H9 (cell line): ENCODE results near the gene CKB. TPM values are rescaled to one million over a fixed set of nuclear protein-coding genes. Genes with fewer than 3 reads are reported as not detected.
A peak's percentile ranks its signal among the peaks of the same experiment; 100 is the strongest.

Source experiments
- DNase-seq: peaks from one replicate; pipeline ENCODE4 v3.0.0-alpha.2; 2017
- H2AFZ ChIP-seq: one replicate; pipeline ENCODE4 v1.6.1; 2013; ENCODE audit warnings: mild to moderate bottlenecking, low read length, control low read depth, moderate library complexity
- H2AK5ac ChIP-seq: 2 replicates; pipeline ENCODE4 v1.6.1; 2013; ENCODE audit warnings: low read length, control low read depth, mixed read lengths; ENCODE audit not compliant: insufficient read length
- H2BK120ac ChIP-seq: one replicate; pipeline ENCODE4 v1.6.1; 2013; ENCODE audit warnings: low read depth, mild to moderate bottlenecking, low read length, control low read depth, inconsistent platforms; ENCODE audit not compliant: poor library complexity, severe bottlenecking
- H2BK12ac ChIP-seq: 2 replicates; pipeline ENCODE4 v1.6.1; 2013; ENCODE audit warnings: low read length, control low read depth, mixed read lengths, low read depth; ENCODE audit not compliant: insufficient read length
- H2BK15ac ChIP-seq: 2 replicates; pipeline ENCODE4 v1.6.1; 2013; ENCODE audit warnings: low read depth, low read length, control low read depth
- H2BK20ac ChIP-seq: one replicate; pipeline ENCODE4 v1.6.1; 2013; ENCODE audit warnings: low read depth, mild to moderate bottlenecking, low read length, control low read depth, inconsistent platforms; ENCODE audit not compliant: poor library complexity, severe bottlenecking
- H2BK5ac ChIP-seq: 2 replicates; pipeline ENCODE4 v1.6.1; 2013; ENCODE audit warnings: low read length, control low read depth, mixed read lengths; ENCODE audit not compliant: insufficient read length
- H3K14ac ChIP-seq: 2 replicates; pipeline ENCODE4 v1.6.1; 2013; ENCODE audit warnings: low read length, control low read depth; ENCODE audit not compliant: insufficient read depth
- H3K18ac ChIP-seq: 2 replicates; pipeline ENCODE4 v1.6.1; 2013; ENCODE audit warnings: low read depth, mild to moderate bottlenecking, mixed read lengths, low read length, control low read depth; ENCODE audit not compliant: insufficient read length
- H3K23ac ChIP-seq: 2 replicates; pipeline ENCODE4 v1.6.1; 2013; ENCODE audit warnings: low read length, control low read depth, mixed read lengths, low read depth; ENCODE audit not compliant: insufficient read length
- H3K23me2 ChIP-seq: 2 replicates; pipeline ENCODE4 v1.6.1; 2013; ENCODE audit warnings: low read depth, mild to moderate bottlenecking, mixed read lengths, low read length, control low read depth; ENCODE audit not compliant: insufficient read length, poor library complexity, severe bottlenecking
- H3K27ac ChIP-seq: 2 replicates; pipeline ENCODE4 v1.5.1; 2013; ENCODE audit warnings: low read length, control low read depth, mixed read lengths, low read depth; ENCODE audit not compliant: insufficient read length
- H3K27me3 ChIP-seq: 2 replicates; pipeline ENCODE4 v1.6.1; 2013; ENCODE audit warnings: low read length, control low read depth, inconsistent platforms; ENCODE audit not compliant: insufficient read depth
- H3K4ac ChIP-seq: 2 replicates; pipeline ENCODE4 v1.6.1; 2013; ENCODE audit warnings: low read depth, mild to moderate bottlenecking, control low read depth, inconsistent platforms, low read length, moderate library complexity
- H3K4me1 ChIP-seq: 2 replicates; pipeline ENCODE4 v1.6.1; 2013; ENCODE audit warnings: low read length, control low read depth, inconsistent platforms; ENCODE audit not compliant: insufficient read depth
- H3K4me2 ChIP-seq: 2 replicates; pipeline ENCODE4 v1.6.1; 2013; ENCODE audit warnings: low read length, control low read depth, mixed read lengths; ENCODE audit not compliant: insufficient read length, insufficient read depth
- H3K56ac ChIP-seq: 2 replicates; pipeline ENCODE4 v1.6.1; 2013; ENCODE audit warnings: low read depth, mild to moderate bottlenecking, mixed read lengths, low read length, control low read depth; ENCODE audit not compliant: insufficient read length
- H3K79me1 ChIP-seq: 2 replicates; pipeline ENCODE4 v1.6.1; 2013; ENCODE audit warnings: low read depth, mild to moderate bottlenecking, moderate library complexity, low read length, control low read depth, inconsistent platforms; ENCODE audit not compliant: insufficient read depth, poor library complexity, severe bottlenecking
- H3K79me2 ChIP-seq: 2 replicates; pipeline ENCODE4 v1.6.1; 2013; ENCODE audit warnings: low read length, control low read depth, inconsistent platforms; ENCODE audit not compliant: insufficient read depth
- H3K9ac ChIP-seq: 2 replicates; pipeline ENCODE4 v1.6.1; 2013; ENCODE audit warnings: low read length, control low read depth, mixed read lengths; ENCODE audit not compliant: insufficient read length; ENCODE audit errors: extremely low read depth
- H3K9me3 ChIP-seq: one replicate; pipeline ENCODE4 v1.6.1; 2013; ENCODE audit warnings: low read depth, low read length, inconsistent platforms; ENCODE audit not compliant: control insufficient read depth
- H3T11ph ChIP-seq: one replicate; pipeline ENCODE4 v1.6.1; 2013; ENCODE audit warnings: mild to moderate bottlenecking, low read length, control low read depth, inconsistent platforms
- H4K20me1 ChIP-seq: one replicate; pipeline ENCODE4 v1.6.1; 2013; ENCODE audit not compliant: control insufficient read depth, insufficient read length, insufficient read depth
- H4K5ac ChIP-seq: 2 replicates; pipeline ENCODE4 v1.6.1; 2013; ENCODE audit warnings: low read depth, mild to moderate bottlenecking, mixed read lengths, low read length, control low read depth; ENCODE audit not compliant: insufficient read length
- H4K8ac ChIP-seq: replicated peaks from 2 replicates; pipeline ENCODE4 v1.6.1; 2013; ENCODE audit warnings: low read length, control low read depth, mixed read lengths, low read depth; ENCODE audit not compliant: insufficient read length
- H4K91ac ChIP-seq: 2 replicates; pipeline ENCODE4 v1.6.1; 2013; ENCODE audit warnings: low read depth, mild to moderate bottlenecking, moderate library complexity, mixed read lengths, low read length, control low read depth; ENCODE audit not compliant: insufficient read length
- H3K27ac Mint-ChIP-seq, 3 experiments: 2 replicates in 2 of 3; 3 replicates in 1 of 3; pipeline ENCODE4 v1.8.0; 2020 to 2021; ENCODE audit warnings: mixed read lengths in 3 of 3, mild to moderate bottlenecking in 1 of 3, moderate library complexity in 1 of 3
- H3K27me3 Mint-ChIP-seq: 2 replicates; pipeline ENCODE4 v1.8.0; 2021; ENCODE audit warnings: low read depth, mild to moderate bottlenecking, moderate library complexity, mixed read lengths
- H3K36me3 Mint-ChIP-seq, 3 experiments: 2 replicates in 2 of 3; 3 replicates in 1 of 3; pipeline ENCODE4 v1.8.0; 2020 to 2021; ENCODE audit warnings: low read depth in 3 of 3, mixed read lengths in 3 of 3; ENCODE audit not compliant: insufficient read depth in 1 of 3
- H3K4me1 Mint-ChIP-seq, 2 experiments: 2 replicates each; pipeline ENCODE4 v1.8.0; 2020; ENCODE audit warnings: mixed read lengths in 2 of 2
- H3K4me3 Mint-ChIP-seq, 2 experiments: 2 replicates in 1 of 2; 3 replicates in 1 of 2; pipeline ENCODE4 v1.8.0; 2020 to 2021; ENCODE audit warnings: mild to moderate bottlenecking in 2 of 2, mixed read lengths in 2 of 2, moderate library complexity in 1 of 2
- H3K9me3 Mint-ChIP-seq, 2 experiments: 2 replicates in 1 of 2; 3 replicates in 1 of 2; pipeline ENCODE4 v1.8.0; 2020; ENCODE audit warnings: mild to moderate bottlenecking in 2 of 2, mixed read lengths in 2 of 2, moderate library complexity in 1 of 2
- CTCF ChIP-seq: fragments of 200-600 bp; sonication (generic); conservative IDR thresholded peaks from 3 replicates; pipeline ENCODE4 v1.8.0; 2021; ENCODE audit warnings: antibody characterized with exemption, mild to moderate bottlenecking
- WGBS: extraction: QIAGEN DNeasy Blood & Tissue Kit; methylation state at CpG from one replicate; pipeline ENCODE4 v1.1.7; 2013; ENCODE audit warnings: missing lambda C conversion rate, low lambda C conversion rate, mixed read lengths; ENCODE audit not compliant: insufficient read length; ENCODE audit errors: extremely low coverage; 5-methylcytosine and 5-hydroxymethylcytosine counted together
- total RNA-seq: library from RNA; stranded (reverse); gene quantifications from 2 replicates; pipeline ENCODE4 v1.2.1, GENCODE V29; 2021

Gene CKB
- total RNA-seq, 1 experiment from 2014 or later, result 517 TPM

- no peak overlapping the region for H4K5ac ChIP-seq
- no peak overlapping the region; a peak in 2 of 7 replicates for H3K27ac Mint-ChIP-seq
- no peak overlapping the region for H3K4me2 ChIP-seq
Measured at GRCh38 chr14:103543721-103544387, 21.2 kb upstream of the CKB start.

More at GRCh38 chr14:103543721-103544387, 21.2 kb upstream of the CKB start:
- no peaks in the 10 kb centered on the region; the same call in 1 of the 2 replicates for H3K4me1 ChIP-seq
- H3K23ac ChIP-seq, result no peak overlapping the region
- no peaks in the 10 kb centered on the region for H3K79me1 ChIP-seq
- H4K8ac ChIP-seq, result no peak overlapping the region
- no peak for TF ChIP-seq CTCF
- H2BK120ac ChIP-seq, result no peak overlapping the region
- H3K14ac ChIP-seq, result peak overlapping the region; percentile 37; the same call in 1 of the 2 replicates
- H3K56ac ChIP-seq, result no peak overlapping the region
- no peak overlapping the region for H2BK15ac ChIP-seq
- H3K4ac ChIP-seq, result 0 out of 2 replicates have a peak overlapping the region, but pooled peaks have one; percentile 3
- H3K27me3 ChIP-seq, result no peaks in the 10 kb centered on the region
- no peak overlapping the region for H2BK12ac ChIP-seq
- H3K9ac ChIP-seq, result no peak overlapping the region
- H3K36me3 Mint-ChIP-seq, result no peaks in the 10 kb centered on the region
- DNase-seq, result no peak
- no peak overlapping the region for H2BK20ac ChIP-seq
- H3T11ph ChIP-seq, result no peak overlapping the region
- WGBS, result no CpG with 5 or more reads among the region's 19 CpGs
- H2AFZ ChIP-seq, result no peak overlapping the region
- H3K79me2 ChIP-seq, result no peaks in the 10 kb centered on the region
- peak overlapping the region; percentile 31 for H3K18ac ChIP-seq
- H3K4me1 Mint-ChIP-seq, result peaks cover 12 to 26% of the 10 kb centered on the region in 2 experiments
- no peaks in the 10 kb centered on the region for H3K9me3 Mint-ChIP-seq
- no peak overlapping the region for H3K27ac ChIP-seq
- H3K23me2 ChIP-seq, result peaks cover 4% of the 10 kb centered on the region
- H4K20me1 ChIP-seq, result no peaks in the 10 kb centered on the region
- no peak overlapping the region for H2AK5ac ChIP-seq
- H3K27me3 Mint-ChIP-seq, result peaks cover 9% of the 10 kb centered on the region
- H3K4me3 Mint-ChIP-seq, result no peak overlapping the region
- H4K91ac ChIP-seq, result peak overlapping the region; percentile 6
- no peak overlapping the region for H2BK5ac ChIP-seq
- H3K9me3 ChIP-seq, result no peaks in the 10 kb centered on the region
